ENCODE results near the gene SEMA6C.

- TF ChIP-seq POLR2A (IDR thresholded peaks at IDR 0.05; ENCODE audit: insufficient read depth in 1 of 2, low read depth in 2 of 2, low read length in 2 of 2) = no peak
- no peak for TF ChIP-seq GATAD2A (CRISPR knock-in tag; IDR thresholded peaks at IDR 0.05)
- no peak for TF ChIP-seq ZNF580 (CRISPR knock-in tag; IDR thresholded peaks at IDR 0.05; ENCODE audit: borderline replicate concordance, low read depth)
- TF ChIP-seq PRPF4 (IDR thresholded peaks at IDR 0.05; ENCODE audit: low read depth, low read length, poor library complexity, severe bottlenecking) = no peak
- no peak for TF ChIP-seq CTCF (CRISPR knock-in tag; IDR thresholded peaks at IDR 0.05)
- no peak for TF ChIP-seq MXI1 (IDR thresholded peaks at IDR 0.05; ENCODE audit: borderline replicate concordance, low read depth, low read length)
- TF ChIP-seq SUZ12 (IDR thresholded peaks at IDR 0.05; ENCODE audit: low read depth, low read length) = no peak
- no peak for TF ChIP-seq POLR2AphosphoS5 (IDR thresholded peaks at IDR 0.05; ENCODE audit: low read depth, low read length)
- no peak for TF ChIP-seq HNRNPUL1 (IDR thresholded peaks at IDR 0.05; ENCODE audit: low read depth, low read length)
Observed at GRCh38 chr1:151113877-151114276, 32.6 kb downstream of the SEMA6C start.
